GM18858 (cell line): ENCODE measurements around the gene MLIP.
"Not testable (repeated sequence)": the region's sequence is repeated elsewhere in the genome, so short reads cannot be mapped to it uniquely, and the experiment has no call there.

Experiments
- ATAC-seq: cut with Tn5 transposase; IDR thresholded peaks from one replicate; pipeline ENCODE4 v1.9.1; 2021; ENCODE audit not compliant: unreplicated experiment

Gene MLIP

DNA sequence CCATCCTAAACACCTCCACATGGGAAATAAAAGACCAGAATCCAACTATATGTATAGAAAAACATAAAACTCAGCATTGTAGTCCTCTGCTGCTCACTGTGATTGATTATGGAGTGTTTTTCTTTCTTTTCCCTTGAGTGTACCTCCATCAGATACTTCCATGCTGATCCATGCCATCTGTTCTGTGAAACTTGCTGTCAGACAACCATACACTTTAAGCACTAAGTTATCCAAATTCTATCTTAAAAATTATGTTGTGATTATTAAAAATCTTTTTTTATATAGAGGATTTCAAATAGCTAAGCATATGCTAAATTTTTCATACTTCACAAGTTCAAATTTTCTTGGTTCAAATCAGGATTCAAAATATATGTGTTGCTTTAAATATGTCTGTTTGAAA, 105.1 kb downstream of the MLIP start:
- ATAC-seq: no peak

DNA sequence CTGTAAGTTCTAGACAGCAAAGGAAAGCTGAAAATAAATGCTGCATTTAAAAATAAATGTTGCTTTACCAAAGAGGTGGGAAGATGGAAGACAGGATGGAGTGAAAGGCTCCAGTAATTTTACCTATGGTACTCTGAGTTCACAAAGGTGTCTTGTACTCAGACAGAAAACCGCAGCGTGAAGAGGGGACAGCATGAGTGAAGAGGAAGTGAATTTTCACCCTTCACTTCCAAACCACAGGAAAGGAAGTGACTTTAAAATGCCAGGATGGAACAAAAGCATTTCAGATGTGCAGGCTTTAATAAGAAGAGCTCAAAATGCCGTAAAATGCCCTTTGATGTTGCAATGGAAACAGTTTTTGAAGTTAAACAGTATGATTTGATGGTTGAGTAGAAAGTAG, 105.8 kb downstream of the MLIP start:
- no peak for ATAC-seq

DNA sequence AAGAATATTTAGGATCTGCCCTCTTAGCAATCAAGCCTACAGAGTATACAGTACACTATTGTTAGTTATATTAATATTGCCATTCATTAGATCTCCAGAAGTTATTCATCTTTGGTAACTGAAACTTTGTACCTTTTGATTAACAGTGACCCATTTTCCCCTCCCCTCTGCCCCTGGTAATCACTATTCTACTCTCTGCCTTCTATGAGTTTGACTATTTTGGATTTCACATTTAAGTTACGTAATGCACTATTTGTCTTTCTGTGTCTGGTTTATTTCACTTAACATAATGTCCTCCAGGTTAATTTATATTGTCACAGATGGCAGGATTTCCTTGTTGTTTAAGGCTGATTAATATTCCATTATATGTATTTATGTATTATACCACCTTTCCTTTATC, 111.0 kb downstream of the MLIP start:
- no peak for ATAC-seq

DNA sequence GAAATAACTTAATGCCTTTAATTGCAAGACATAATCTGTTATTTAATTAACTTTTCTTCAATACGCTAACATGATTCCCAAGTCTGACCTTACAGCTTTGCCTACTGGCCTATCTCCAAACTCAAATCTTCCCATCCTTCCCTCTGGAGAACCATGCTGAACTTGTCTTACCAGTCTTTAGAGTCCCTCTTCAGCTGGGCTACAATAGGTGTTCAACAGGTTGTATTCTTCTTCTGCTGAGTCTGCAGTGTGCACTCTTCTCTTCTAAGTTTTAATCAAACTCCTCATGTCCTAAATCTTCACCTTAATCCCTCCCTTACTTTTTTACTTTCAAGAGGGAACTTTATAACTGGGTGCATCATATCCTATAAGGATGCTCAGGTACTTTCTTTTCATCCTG, 121.5 kb downstream of the MLIP start:
- no peak for ATAC-seq

DNA sequence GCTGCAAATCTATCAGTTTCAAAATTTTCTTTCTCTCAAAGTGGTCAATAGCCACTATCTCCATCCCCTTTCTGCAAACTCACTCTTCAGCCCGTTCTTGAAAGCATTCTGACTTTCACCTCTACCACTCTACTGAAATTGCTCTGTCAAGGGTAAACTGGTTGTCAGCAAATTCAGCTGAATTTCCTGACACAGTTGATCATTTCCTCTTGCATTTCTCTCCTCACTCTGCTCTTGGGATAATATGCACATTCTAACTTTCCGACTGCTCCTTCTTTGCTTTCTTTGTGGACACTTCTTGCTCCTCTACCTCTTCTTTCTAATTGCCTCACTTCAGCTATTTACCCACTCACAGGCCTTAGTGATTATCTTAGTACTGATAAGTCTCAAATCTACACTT, 123.3 kb downstream of the MLIP start:
- ATAC-seq: no peak

DNA sequence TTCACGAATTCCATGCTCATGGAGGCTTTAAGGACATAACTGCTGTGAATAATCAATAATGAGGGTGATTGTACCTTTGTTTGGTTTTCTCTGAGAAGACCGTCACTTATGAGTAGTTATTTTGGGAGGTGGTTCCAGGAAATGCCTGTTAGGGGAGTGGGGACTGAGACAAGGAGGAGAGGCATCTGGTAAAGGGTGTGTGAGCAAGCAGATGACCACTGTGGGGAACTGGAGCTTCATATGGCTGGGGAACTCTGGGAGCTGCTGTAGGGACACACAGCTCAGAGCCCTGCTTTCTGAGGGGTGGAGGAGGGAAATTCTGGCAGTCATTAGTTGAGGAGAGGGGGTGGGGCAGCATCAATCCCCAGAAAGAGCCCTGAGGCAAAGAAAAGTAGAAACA, 125.7 kb downstream of the MLIP start:
- ATAC-seq: no peak

DNA sequence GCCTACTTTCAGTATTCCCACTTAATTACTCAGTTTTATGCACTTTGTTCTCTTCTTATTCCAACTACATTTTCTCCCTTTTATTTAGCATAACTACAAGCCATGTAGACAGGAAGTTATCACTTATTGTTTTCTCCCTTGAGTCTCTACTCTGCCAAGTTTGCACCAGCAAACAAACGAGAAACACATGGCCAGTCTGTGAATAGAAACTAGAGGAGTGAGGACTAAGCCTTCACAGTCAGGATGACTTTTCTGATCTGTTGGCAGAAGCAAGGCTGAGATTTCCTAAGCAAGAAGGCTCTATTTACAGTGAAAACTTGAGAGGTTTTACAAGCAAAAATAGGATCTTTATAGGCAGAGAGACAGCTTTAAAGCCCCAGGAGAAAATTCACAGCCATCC, 127.2 kb downstream of the MLIP start:
- peak; percentile 44 for ATAC-seq

DNA sequence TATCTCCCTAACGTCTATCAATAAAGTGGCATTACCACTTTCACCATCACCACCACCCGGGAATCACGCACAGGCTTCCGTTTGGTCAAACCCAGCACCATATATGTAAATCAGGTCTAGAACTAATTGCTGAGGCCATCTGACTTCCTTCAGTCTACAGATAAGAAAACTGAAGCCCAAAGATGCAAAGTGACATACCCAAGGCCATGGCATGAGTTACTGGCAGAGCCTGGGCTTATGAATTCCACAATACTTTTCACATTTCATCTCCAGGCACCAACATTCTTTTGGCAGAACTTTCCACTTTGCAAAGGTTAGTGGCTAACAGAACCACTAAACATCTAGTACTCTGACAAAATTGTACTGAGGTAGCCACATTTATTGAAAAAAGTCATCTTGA, 132.5 kb downstream of the MLIP start:
- ATAC-seq: no peak

DNA sequence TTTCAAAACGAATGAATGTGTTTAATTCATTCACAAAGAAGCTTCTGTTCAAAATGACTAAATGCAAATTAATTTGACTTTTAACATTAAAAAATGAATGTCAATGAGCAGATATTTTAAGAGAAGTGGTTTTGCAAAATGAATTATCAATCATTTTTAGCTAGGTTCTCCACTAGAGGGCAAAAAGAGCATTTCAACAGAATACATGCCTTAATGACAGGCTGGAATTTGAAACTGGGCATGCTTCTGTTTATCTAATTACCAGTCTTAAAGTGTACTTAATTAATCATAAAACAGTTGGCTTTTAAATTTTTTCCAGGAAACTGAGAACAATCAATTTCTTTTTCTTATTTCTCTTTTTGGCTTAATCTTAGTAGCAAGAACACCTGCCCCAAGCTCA, 133.2 kb downstream of the MLIP start:
- no peak for ATAC-seq

DNA sequence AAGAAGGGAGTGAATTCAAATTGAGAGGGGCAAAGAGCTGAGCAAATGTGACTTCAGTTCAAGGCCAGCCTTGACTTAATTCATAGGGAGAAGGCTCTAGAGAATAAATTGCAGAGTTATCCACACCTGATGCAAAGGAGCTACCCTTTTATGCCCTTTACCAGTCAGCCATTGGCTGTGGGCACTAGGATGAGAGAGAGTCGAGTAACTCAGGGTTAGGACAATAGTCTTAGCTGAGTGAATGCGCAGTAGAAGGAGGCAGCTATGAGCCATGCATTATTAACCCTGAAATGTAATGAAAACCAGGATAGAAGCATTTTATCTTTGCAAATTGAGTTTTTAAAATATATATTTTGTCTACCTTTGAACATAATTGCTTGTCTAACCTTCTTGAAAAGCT, 134.0 kb downstream of the MLIP start:
- ATAC-seq: no peak

DNA sequence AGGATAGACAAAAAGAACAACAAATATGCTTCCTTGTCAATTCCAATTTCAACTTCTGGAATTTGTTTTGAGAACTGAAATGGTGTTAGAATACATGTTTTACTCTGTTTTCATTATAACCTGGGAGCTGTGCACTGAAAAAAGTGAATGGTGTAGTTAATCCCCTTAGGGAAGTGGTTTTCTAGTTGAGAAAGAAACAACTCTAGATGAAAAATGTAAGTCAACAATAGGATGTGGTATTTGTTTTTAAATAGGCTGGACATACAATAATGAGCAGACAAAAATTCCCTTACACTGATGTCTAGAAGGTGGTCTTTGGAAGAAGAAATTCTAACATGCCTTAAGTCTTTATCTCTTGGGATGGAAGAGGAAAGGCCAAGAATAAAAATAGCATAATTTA, 137.1 kb downstream of the MLIP start:
- ATAC-seq: peak; percentile 52

DNA sequence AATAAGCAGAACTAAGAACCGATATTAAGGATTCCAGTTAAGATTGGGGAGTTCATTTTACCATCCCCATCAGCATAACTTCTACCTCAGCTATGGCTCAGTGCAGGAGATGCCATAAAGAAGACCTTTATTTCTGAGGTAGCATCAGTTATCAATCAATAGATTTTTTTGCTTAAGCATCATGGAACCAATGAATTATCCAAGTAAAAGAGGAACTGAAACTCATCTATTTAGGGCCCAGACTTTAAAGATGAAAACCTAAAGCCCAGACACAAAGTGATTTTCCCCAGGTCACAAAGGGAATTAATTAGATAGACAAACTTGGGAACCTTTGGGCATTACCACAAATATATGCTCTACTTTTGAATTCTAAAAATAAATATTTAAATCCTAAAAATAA, 137.8 kb downstream of the MLIP start:
- ATAC-seq: no peak

DNA sequence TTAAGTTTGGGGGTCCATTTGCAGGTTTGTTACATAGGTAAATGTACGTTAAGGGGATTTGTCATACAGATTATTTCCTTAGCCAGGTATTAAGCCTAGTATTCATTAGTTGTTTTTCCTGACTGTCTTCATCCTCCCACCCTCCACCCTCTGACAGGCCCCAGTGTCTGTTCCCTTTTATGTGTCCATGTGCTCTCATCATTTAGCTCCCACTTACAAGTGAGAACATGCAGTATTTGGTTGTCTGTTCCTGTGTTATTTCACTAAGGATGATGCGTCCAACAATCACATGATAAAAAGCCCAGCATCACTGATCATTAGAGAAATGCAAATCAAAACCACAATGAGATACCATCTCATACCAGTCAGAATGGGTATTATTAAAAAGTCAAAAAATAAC, 138.6 kb downstream of the MLIP start:
- not testable (repeated sequence) for ATAC-seq

DNA sequence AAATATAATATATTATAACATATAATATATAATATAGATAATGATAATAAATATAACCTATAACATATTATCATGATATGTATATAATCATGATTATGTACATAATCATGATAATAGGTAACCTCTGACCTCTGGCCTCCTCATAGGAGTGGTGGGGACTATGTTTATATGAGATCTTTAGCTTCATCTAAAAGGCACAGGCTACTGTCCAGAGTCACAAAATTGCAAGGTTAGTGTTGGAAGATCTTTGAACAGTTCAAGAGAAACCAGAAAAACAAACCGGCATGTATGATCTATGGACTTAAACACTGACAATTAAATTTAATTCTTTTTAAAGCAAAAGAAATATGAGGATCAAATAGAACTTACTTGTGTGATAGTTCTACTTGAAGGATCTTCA, 141.3 kb downstream of the MLIP start:
- no peak for ATAC-seq

DNA sequence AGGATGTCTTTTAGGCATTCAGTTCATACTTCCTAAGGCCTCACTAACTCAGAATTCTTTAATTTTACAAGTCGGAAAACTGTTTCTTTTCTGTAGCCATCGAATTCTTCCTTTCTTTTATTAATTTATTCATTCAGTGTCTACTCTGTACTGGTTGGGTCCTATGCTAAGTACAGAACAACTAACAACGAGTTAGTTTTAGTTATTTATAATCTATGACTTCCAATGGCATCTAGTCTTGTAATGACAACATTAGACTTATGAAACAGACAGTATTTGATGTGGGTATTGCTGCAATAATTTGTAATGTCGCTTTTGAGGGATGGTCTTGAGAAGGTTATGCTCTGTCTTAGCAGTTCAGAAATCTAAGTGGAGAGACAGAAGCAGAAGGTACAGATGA, 141.7 kb downstream of the MLIP start:
- no peak for ATAC-seq

DNA sequence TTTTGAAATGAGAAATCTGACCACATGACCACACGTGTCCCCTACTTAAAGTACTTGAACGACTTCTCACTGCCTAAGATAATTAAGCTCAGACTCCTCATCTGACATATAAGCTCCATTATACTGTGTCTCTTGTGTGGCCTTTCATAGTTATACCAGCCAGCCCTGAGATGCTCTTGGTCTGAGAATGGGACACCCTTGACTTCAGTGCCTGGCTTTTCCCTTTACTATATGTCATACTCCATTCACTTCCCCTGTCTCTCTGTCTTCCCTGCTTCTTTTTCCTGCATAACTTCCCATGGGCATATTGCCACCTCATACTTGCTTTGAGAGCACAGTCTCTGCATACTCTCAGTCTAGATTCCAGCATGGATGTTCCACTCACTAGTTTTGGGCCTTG, 143.6 kb downstream of the MLIP start:
- no peak for ATAC-seq

DNA sequence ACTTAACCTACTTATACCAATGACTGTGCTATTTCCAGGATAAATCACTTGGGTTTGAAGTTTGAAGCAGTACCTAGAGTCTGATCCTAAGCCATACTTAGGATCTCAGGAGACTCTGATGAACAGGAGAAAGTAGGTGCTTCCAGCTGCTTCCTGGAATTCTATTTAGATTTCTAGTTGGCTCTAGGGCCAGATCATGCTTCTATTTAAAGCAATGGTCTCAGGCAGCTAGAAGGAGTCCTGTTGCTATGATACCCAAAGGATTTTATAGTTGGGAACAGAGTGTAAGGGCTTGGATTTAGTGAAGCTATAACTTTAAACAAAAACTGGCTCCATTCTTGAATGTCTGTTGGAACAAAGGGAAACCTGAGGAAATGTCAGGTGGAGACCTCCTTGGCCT, 144.6 kb downstream of the MLIP start:
- no peak for ATAC-seq

DNA sequence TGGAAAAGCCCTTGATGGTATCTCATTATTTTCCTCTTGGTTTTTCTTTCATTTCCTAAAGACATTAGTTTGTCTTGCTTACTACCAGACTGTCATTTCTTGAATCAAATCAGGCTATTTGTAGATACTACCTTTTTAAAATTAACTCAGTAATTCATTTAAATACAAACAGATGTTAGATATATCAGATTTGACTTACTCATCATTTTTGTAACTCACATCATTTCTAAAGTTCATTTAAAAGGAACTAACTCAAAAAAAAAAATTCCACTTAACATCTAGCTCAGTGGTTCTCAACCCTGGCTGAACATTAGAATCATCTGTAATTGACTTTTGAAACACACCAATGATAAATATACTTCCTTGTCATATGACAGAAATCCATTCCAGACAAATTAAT, 148.8 kb downstream of the MLIP start:
- no peak for ATAC-seq

DNA sequence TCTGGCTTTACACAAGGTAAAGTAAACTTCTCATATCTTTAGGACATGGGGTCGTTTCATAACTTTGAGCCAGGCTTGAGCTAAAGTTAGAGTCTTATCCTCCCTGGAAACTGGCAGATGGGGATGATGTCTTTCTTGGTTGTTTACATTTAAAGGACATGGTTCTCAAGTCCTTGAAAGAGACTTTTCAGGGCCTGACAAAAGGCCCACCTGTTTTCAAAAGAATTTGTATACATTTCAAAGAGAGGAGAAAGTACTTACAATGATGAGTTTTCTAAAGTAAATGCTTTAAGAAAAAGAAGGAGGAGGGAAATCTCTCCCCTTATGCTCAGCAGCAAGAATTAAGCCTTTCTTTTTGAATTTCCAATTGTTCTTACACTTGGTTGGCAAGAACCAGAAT, 151.3 kb downstream of the MLIP start:
- ATAC-seq: no peak

DNA sequence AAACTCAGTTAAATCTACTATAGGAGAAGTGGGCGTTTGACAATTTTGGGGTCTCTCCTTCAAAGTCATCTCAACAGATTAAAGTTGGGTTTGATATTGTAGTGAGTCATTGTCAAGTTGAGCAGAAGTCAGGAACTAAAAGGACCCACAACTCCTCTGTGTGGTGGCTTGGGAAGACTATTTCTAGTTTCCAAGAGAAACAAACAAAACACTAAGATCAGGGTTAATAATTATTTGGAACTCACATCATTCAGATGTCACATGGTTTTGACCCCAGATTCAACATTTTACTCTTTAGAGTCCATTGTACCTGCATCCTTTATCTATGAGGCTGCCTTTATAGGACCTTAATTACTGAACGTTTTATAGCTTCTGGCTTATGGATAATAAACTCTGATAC, 151.7 kb downstream of the MLIP start:
- ATAC-seq: no peak

DNA sequence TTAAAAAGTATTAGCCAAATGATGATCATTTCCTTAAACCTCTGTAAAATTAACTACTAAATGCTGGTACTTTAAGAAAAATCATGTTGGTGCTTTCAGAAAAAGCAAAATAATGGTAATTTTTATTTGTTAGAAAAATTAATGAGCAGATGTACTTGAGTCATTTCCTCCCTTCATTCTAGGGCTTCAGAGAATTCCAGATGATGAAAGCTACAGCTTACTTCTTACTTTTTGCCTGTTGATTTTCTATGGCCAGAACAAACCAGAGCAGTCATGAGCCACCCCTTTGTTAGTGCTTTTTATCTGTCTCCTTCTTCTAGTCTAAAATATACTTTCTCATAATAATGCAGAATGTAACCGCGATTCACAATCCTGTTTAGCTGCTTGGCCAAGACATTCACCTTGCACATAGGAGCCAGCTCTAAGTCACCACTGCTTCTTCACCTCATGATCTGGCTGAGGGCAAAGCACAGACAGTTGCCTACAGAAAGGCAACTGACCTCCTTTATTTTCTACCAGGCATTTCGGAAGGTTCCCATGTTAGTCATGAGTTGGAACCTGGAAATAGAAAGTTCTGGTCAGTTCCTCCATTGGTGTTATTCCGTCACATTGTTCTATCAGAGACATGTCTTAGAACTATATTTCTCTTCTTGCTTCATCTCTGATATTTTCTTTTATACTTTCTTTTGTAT, 153.5 kb downstream of the MLIP start:
- no peak for ATAC-seq

DNA sequence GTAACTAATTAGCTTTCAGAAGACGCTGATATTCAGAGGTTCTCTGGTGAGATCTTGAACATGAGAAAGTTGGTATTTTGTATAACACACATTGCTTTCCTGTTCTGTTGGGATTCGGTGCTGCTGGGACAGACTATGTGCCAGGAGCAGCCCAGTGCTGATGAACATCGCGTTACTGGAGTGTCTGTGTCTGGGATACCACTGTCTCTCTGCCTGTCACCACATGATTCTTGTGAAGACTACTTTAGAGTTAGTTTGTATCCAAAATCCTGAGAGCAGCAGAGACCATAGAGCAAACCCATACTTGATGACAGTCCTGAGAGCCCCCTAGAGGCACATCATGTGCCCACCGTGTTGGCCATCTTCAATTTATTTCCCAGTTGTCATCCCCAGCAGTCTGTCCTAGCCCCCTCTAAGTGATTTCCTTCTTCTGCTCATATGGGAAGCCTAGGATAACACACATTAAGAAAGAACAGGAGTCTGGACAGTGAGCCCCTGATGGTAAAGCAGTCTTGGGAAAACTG, 155.2 kb downstream of the MLIP start:
- no peak for ATAC-seq

DNA sequence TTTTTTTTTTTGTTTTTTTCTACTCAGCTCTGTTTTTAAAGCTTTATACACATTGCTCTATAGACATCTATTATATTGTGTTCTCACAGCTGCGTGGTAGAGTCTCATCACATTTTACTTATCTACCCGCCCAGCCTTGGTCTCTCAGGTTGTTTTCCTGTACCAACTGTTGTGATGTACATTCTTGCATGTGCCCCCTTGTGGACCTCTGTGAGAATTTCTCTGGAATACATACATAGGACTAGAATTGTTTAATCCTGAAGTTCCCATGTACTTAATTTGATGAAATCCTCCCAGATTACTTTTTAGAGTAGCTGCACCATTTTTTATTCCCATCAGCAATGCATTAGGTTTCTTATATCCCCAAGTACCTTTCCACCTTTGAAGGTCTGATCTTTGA, 156.6 kb downstream of the MLIP start:
- peak; percentile 53 for ATAC-seq
